Keratinocyte (primary cell): ENCODE results near the gene NRARP.

Experiments used
- CTCF ChIP-seq, 3 experiments: IDR thresholded peaks in 1 of 3; conservative IDR thresholded peaks in 1 of 3; optimal IDR thresholded peaks in 1 of 3; 2 replicates in 2 of 3; 3 replicates in 1 of 3; pipeline versions ENCODE3 to v1.5.1; 2011; ENCODE audit warnings: low read length in 3 of 3, mild to moderate bottlenecking in 3 of 3, moderate library complexity in 2 of 3, control low read depth in 1 of 3, inconsistent platforms in 1 of 3; ENCODE audit not compliant: insufficient read depth in 2 of 3; ENCODE audit errors: extremely low read depth in 1 of 3
- EZH2 ChIP-seq: IDR thresholded peaks from one replicate; pipeline ENCODE4 v1.6.1; 2012; ENCODE audit warnings: inconsistent platforms, mild to moderate bottlenecking, low read length, moderate library complexity

GRCh38 chr9:137264067-137264466 is 38.0 kb downstream of the NRARP start:
- TF ChIP-seq CTCF (optimal IDR thresholded peaks at IDR 0.05 in 1 of 3, IDR thresholded peaks at IDR 0.05 in 1 of 3, conservative IDR thresholded peaks at IDR 0.05 in 1 of 3; ENCODE audit: extremely low read depth in 1 of 3, insufficient read depth in 2 of 3, low read length in 3 of 3): no peak
- no peak for TF ChIP-seq EZH2
